COLO829 (cell line): ENCODE measurements around the gene TRMO.
A peak's percentile ranks its signal among the peaks of the same experiment; 100 is the strongest.
"Not testable (repeated sequence)": the region's sequence is repeated elsewhere in the genome, so short reads cannot be mapped to it uniquely, and the experiment has no call there.

Experiments used
- DNase-seq: peaks from one replicate; pipeline ENCODE4 v3.0.0; 2012; ENCODE audit warnings: low spot score

TRMO gene

GRCh38 chr9:97921959-97922724 lies at the start of gene TRMO:
Gene TRMO, minus strand, starts transcription at chr9:97922500. Its CDS starts 7 bp downstream, at chr9:97922493.
- DNase-seq = peak; percentile 97

GRCh38 chr9:97970165-97970564 lies 47.9 kb upstream of the TRMO start:
- DNase-seq = no peak

DNA sequence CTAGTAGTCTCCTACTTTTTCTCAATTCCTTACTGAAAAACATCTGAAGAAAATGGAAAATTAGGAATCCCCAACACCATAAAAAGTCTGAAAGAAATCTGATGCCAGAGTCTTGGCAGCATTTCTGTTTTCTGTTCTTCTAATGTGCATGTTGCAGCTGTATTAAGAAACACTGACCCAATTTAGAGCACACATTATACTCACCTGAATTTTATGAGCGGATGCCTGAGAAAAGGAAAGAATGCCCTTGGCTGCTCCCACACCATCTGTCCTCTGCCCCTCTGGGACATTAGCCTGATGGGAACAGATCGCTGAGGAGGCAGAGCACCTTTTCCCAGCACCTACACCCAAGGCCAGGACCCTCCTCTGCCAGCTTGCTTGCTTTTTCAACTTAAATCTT lies 46.7 kb upstream of the TRMO start:
- DNase-seq = no peak

- DNase-seq = no peak
Observed at GRCh38 chr9:97966493-97966892, 44.2 kb upstream of the TRMO start.

DNA sequence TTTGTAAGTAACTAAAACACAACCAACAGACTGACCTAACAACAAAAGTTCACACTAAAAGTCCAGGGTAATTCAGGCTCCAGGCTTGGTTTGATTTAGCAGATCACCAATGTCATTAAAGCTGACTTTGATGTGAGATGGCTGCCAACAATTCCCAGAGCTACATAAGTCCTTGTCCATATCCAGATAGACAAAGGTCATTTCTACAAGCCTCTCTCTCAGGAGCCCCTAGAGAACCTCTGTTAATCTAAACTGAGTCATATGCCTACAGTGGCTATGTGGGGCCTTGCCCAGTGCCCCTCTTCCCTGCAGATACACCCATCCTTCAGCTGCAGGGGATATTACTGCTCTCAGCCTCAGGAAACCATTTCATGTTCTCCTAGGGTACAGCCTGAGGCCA lies 42.6 kb upstream of the TRMO start:
- DNase-seq = no peak

DNA sequence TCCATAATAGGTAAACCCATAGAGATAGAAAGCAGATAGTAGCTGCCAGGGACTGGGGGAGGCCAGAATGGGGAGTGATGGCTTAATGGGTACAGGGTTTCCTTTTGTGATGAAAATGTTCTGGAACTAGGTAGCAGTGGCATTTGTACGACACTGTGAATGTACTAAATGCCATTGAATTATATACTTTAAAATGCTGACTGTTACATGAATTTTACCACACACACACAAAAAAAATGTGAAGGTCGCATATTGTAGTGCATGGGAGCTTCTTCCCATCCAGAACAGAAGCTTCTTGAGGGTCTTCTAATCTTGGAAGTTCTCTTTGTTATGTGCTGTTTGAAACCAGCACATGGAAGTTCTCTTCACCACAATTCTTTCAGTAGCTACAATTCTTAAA lies 40.9 kb upstream of the TRMO start:
- no peak for DNase-seq

DNA sequence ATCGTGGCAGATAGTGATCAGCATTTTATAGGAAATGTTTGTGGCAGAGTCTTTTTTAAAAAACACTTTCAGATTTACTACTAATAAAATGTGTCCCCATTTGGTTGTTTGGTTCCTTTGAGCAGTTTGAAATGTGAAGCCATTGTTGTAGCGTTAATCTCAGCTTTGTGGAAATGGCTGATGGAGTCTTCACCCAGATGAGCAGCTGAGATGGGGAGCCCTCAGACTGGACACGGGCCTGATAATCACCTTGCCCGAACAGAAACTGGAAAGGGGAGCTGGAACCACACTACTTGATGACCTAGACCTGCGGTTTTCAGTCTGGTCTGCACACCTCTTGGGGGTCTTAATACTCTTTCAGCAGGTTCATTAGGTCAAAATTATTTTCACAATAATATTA lies 40.3 kb upstream of the TRMO start:
- no peak for DNase-seq

DNA sequence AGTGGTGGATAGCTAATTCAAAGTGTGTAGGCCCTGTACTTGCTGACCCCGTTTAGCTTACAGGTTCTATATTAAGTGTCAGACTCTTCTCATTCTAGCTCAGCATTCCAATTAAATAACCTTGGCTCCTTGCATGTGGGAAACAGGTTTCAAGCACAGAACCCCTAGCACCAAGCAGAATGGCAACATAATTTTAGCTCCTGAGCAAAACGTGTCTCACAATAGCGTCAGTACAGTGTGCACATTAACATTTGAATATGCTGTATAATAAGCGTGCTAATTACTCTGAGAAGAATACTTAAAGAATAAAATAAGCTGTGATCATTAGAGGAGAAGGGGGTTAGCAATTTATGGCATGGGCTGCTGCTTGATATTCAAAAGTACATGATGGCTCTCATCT lies 39.8 kb upstream of the TRMO start:
- no peak for DNase-seq

DNA sequence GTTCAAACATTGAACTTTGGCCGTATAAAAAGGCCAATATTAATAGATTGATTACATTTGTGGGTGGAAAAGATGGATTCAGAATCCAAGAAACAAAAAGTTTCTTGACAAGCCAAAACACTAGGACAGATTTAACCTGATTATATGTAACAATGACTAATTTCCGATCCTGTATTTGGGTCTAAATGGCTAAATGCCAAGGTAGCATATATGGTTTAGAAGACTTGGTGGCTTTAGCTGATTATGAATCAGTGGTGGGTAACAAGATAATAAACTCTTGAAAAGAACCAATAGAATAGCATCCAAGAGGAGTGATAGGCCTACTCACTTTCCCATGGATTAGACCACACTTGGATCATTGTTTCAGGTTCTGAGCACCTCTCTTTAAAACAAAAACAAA lies 39.1 kb upstream of the TRMO start:
- no peak for DNase-seq

DNA sequence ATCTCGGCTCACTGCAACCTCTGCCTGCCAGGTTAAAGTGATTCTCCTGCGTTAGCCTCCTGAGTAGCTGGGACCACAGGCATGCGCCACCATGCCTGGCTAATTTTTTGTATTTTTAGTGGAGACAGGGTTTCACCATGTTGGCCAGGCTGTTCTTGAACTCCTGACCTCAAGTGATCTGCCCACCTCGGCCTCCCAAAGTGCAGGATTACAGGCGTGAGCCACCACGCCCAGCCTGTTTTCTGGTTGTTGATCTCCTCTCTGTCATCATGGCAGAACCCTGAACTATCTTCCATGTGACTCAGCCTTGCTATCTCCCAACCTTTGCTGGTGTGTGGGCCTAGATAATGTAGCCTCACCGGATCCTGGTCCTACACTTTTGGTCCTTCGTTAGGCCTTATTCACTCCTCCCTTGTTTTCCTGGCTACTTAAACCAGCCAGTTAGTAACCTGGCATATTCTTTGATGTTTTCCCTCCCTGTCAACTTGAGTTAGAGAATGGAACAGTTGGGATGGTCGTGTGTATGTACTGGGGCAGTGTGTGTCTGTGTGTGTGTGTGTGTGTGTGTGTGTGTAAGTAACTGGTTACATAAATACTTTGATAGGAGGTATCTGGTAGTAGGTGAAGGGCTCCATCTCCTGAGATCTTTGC lies 38.5 kb upstream of the TRMO start:
- not testable (repeated sequence) for DNase-seq

- DNase-seq = no peak
Observed at GRCh38 chr9:97959585-97959984, 37.3 kb upstream of the TRMO start.

DNA sequence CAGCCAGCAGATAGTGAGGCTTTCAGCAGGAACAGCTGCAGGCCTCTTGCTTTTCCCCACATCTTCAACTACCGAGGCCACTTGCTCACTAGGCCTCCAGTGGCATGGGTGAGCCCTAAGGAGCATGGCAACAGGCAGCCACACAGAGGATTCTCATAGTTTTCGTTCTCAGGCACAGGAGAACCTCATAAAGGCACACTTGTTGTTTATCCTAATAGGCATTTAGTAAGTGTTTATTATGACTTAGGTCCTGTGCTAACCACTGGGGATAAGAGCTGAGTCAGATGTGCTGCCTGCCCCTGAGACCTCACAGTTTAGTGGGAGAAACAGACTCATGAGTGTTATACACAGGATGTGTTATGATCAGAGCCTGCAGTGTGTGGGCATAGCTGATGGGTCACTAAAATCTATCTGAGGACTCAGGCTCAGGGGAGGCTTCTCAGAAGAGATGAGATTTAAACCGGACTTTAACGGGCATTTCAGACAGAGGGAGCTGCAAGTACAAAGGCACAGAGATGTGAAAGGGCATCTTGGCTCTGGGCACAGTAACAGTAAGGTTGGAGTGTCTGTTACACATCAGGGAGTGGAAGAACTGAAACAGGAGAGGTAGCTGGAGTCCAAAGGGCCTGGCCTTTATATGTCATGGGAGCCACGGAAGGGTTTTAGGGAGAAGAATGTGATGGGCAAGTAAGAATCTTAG lies 36.7 kb upstream of the TRMO start:
- DNase-seq = peak; percentile 93

DNA sequence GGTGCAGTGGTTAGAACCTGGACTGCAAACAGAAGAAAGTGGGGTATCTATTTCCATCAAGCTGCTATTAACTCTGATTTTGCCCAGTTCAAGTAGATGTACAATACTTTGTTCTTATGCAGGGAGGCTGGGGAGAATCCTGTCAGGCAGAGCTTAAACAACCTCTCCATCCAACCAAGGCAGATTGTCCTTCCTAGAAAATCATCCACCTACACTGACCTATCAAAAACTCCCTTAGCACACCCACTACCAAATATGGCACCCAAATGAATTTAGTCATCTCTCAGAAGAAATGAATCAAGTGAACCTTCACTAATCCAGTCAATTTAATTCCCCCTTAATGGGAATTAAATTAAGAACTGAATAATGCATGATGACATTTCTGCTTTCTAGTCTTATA lies 34.0 kb upstream of the TRMO start:
- DNase-seq = no peak

- peak; percentile 46 for DNase-seq
Observed at GRCh38 chr9:97954550-97954989, 32.3 kb upstream of the TRMO start.

DNA sequence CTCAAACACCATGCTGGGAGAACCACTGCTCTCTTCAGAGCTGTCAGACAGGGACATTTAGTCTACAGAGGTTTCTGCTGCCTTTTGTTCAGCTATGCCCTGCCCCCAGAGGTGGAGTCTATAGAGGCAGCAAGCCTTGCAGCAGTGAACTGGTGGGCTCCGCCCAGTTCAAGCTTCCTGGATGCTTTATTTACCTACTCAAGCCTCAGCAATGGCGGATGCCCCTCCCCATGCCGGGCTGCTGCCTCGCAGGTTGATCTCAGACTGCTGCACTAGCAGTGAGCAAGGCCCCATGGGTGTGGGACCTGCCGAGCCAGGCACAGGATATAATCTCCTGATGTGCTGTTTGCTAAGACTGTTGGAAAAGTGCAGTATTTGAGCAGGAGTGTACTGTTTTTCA lies 28.6 kb upstream of the TRMO start:
- DNase-seq = not testable (repeated sequence)

DNA sequence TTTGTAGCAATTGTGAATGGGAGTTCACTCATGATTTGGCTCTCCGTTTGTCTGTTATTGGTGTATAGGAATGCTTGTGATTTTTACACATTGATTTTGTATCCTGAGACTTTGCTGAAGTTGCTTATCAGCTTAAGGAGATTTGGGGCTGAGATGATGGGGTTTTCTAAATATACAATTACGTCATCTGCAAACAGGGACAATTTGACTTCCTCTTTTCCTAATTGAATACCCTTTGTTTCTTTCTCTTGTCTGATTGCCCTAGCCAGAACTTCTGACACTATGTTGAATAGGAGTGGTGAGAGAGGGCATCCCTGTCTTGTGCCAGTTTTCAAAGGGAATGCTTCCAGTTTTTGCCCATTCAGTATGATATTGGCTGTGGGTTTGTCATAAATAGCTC lies 24.8 kb upstream of the TRMO start:
- not testable (repeated sequence) for DNase-seq

DNA sequence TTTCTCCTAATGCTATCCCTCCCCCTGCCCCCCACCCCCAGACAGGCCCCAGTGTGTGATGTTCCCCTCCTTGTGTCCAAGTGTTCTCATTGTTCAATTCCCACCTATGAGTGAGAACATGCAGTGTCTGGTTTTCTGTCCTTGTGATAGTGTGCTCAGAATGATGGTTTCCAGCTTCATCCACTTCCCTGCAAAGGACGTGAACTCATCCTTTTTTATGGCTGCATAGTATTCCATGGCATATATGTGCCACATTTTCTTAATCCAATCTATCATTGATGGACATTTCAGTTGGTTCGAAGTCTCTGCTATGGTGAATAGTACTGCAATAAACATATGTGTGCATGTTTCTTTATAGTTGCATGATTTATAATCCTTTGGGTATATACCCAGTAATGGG lies 23.2 kb upstream of the TRMO start:
- DNase-seq = not testable (repeated sequence)

DNA sequence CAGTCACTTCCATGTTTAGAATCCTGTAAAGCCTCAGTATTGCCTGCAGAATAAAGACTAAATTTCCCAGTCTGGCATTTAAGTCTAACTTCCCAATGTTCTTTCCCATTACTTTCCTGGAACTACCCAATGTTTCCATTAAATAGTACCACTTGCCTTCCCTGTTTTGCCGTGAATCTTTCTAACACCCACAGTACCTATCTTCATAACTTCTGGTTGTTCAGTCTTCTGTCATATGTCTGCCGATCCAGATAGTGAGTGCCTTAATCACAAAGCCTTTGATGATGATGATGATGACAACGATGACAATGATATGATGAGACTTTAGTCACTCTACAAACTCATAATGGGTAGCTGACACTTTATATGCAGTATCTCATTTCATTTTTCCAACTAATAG lies 22.3 kb upstream of the TRMO start:
- no peak for DNase-seq

GRCh38 chr9:97943308-97943855 lies 21.1 kb upstream of the TRMO start:
- DNase-seq = no peak

DNA sequence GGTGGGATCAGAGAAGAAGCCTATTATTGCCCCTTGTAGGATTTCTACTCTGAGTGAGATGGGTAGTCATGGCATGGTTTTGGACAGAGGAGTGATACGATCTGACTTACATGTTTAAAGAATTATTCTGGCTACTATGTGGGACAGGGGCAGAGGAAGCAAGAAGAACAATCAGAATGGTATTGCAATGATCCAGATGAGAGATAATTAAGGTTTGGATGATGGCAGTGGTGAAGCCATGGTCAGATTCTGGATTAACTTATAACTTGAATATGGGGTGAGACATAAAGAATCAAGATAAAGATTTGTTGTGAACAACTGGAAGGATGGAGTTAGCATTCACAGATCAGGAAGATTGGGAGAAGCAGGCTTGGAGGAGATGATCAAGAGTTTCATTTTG lies 19.0 kb upstream of the TRMO start:
- DNase-seq = no peak

- no peak for DNase-seq
Observed at GRCh38 chr9:97940741-97941140, 18.4 kb upstream of the TRMO start.

DNA sequence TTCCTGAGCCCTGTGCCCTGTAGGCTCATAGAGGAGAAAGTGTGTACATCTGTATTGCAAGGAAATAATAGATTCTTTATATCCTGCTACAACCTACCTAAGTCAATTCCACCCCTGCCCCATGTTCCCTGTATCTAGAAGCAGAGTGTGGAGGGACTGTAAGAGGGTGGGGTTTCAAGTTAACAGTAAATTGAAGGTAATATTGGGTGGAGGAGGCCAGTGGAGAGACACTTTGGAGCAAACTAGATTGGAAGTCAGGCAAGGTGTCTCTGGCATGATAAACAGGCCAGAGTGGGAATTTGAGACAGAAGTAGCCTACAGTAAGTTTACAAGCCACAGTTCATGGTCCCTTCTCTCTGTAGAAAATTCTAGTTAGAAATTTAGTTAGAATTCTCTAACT lies 17.9 kb upstream of the TRMO start:
- DNase-seq = no peak

DNA sequence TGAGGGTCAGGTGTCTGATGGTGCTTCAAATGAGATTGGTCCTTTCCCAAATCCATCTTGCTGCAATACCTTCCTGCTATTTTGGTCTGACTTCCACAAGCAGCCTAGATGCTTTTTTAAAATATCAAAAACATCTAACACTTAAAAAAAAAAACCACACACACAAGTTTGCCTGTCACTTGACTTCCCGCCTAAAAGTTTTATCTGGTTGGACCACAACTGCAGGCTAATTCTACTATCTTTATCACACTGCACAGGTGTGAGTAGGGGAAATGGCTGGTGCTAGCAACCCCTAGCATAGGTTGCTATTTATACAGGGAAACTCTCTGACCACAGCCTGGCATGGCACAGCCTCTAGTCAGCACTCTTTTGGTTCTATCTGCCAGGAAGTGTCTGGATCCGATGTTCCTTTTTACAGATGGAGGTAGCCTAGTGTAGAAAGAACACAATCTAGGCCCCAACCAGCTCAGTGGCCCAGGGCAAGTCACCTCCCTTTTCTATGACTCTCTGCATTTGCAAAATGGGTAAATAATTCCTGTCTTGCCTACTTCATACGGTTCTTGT lies 15.9 kb upstream of the TRMO start, which contains the start of gene HEMGN:
Gene HEMGN (minus strand): TSS at position 92 of the 564 bp plus-strand sequence. CDS start 36 bp downstream, at position 56.
- DNase-seq = no peak
